ENCODE results near the gene MCU. TPM values are rescaled to one million over a fixed set of nuclear protein-coding genes. Genes with fewer than 3 reads are reported as not detected.

Gene MCU
- polyA plus RNA-seq, 1 donor, result 41.6 TPM

DNA sequence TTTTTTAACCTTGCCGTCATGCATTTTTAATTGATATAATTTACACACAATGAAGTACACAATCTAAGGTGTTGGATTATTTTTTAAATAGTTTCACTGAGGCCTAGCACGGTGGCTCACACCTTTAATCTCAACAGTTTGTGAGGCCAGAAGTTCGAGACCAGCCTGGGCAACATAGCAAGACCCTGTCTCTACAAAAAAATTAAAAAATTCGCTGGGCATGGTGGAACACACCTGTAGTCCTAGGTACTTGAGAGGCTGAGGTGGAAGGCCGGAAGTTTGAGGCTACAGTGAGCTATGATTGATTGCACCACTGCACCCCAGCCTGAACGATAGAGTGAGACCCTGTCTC is 108.8 kb downstream of the MCU start:
- 43% methylated on average over 1 of the region's 6 CpGs for WGBS (ENCODE audit: insufficient coverage, low lambda C conversion rate)
- no peak for DNase-seq
- Histone ChIP-seq H3K27ac (ENCODE audit: low read length) (no peak overlapping the region), H3K4me3 (ENCODE audit: low read length) (no peak overlapping the region), H3K27me3 (ENCODE audit: control insufficient read depth, insufficient read depth, low read length) (no peaks in the 10 kb centered on the region), H3K9me3 (ENCODE audit: control insufficient read depth, low read depth, low read length) (no peaks in the 10 kb centered on the region), H3K4me1 (ENCODE audit: control insufficient read depth, insufficient read depth, low read length) (no peaks in the 10 kb centered on the region), H3K36me3 (ENCODE audit: control insufficient read depth, insufficient read depth, low read length) (no peaks in the 10 kb centered on the region)

DNA sequence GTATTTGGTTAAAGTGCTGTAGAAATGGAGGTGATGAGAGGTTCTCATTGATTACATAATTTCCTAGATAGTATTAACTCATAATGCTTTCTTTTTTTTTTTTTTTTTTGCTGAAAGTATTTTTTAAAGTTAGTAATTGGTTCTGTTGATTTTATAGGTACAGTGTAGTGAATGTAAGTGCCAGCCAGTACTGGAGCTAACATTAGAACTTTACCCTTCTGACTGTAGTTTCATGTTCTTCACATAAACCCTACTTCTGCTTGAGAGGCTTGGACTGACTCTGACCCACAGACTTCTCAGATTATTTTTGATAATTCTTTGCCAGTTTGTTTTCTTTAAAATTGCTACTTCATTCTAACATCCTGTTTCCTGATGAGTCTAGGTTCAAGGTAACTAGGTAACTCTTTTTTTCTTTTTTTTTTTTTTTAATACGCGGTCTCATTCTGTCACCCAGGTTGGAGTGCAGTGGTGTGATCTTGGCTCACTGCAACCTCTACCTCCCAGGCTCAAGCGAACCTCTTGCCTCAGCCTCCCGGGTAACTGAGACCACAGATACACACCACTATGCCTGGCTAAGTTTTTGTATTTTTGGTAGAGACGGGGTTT is 109.4 kb downstream of the MCU start:
- WGBS (ENCODE audit: insufficient coverage, low lambda C conversion rate), result no CpG with 5 or more reads among the region's 5 CpGs
- Histone ChIP-seq H3K9me3 (ENCODE audit: control insufficient read depth, low read depth, low read length) (no peaks in the 10 kb centered on the region), H3K4me3 (ENCODE audit: low read length) (no peak overlapping the region), H3K27me3 (ENCODE audit: control insufficient read depth, insufficient read depth, low read length) (no peaks in the 10 kb centered on the region), H3K4me1 (ENCODE audit: control insufficient read depth, insufficient read depth, low read length) (no peaks in the 10 kb centered on the region), H3K27ac (ENCODE audit: low read length) (no peak overlapping the region), H3K36me3 (ENCODE audit: control insufficient read depth, insufficient read depth, low read length) (no peaks in the 10 kb centered on the region)
- DNase-seq, result no peak

DNA sequence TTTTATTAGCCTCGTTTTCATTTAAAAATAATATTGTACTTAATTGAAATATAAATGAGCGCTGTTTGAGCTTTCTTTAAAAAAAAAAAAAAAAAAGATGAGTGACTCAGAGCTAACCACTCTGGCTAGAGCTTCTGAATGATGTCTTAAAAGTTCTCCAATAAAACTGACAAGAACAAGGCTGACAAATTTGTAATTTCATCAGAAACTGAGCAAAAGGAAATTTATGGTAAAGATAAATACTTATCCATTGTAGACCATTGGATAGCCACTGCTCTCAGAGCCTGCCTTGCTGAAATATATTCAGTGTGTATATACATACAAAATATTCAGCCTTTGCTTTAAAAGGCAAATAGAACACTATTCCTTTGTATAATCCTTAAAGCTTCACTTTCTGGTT is 110.4 kb downstream of the MCU start:
- H3K9me3 ChIP-seq (ENCODE audit: control insufficient read depth, low read depth, low read length), result no peaks in the 10 kb centered on the region
- DNase-seq, result no peak
- no peak overlapping the region for H3K27ac ChIP-seq (ENCODE audit: low read length)
- no peaks in the 10 kb centered on the region for H3K27me3 ChIP-seq (ENCODE audit: control insufficient read depth, insufficient read depth, low read length)
- H3K4me3 ChIP-seq (ENCODE audit: low read length), result no peak overlapping the region
- no peaks in the 10 kb centered on the region for H3K36me3 ChIP-seq (ENCODE audit: control insufficient read depth, insufficient read depth, low read length)
- H3K4me1 ChIP-seq (ENCODE audit: control insufficient read depth, insufficient read depth, low read length), result no peaks in the 10 kb centered on the region
- 96% methylated on average over 2 of the region's 2 CpGs for WGBS (ENCODE audit: insufficient coverage, low lambda C conversion rate)

DNA sequence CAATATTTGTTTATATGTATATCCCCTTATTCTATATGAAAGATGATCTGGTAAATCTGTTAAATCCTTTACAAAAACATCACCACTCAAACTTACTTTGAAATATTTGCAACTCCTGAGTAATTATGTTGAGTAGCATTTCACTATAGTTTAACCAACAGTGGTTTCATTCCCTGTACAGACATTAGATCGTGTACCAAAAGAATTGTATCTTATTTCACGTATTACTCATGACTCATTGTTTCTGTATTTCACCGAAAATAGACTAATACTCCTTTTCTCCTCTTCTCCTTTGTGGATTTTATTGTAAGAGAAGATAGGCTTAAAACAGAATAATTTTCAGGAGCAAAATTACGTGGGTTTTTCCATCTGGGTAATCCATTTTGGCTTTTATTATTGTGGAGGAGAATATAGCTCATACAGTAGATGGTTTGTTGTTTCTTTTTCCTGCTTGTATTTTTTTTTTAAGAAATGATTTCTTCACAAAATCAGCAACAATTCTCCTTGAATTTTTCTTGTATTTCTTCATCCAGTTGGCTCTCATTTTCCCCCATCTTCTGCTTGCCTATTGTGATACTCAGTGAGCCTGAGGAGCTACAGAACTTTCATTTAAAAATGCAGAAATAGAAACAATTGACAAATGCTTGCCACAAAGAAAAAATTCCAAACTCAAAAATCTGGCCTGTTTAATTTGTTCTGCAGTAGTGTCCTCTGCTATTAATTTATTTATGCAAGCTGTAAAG is 111.0 kb downstream of the MCU start:
- Histone ChIP-seq H3K36me3 (ENCODE audit: control insufficient read depth, insufficient read depth, low read length) (no peaks in the 10 kb centered on the region), H3K4me3 (ENCODE audit: low read length) (no peak overlapping the region), H3K27me3 (ENCODE audit: control insufficient read depth, insufficient read depth, low read length) (no peaks in the 10 kb centered on the region), H3K4me1 (ENCODE audit: control insufficient read depth, insufficient read depth, low read length) (no peaks in the 10 kb centered on the region), H3K9me3 (ENCODE audit: control insufficient read depth, low read depth, low read length) (no peaks in the 10 kb centered on the region), H3K27ac (ENCODE audit: low read length) (no peak overlapping the region)
- 86% methylated on average over 3 of the region's 4 CpGs for WGBS (ENCODE audit: insufficient coverage, low lambda C conversion rate)
- no peak for DNase-seq

DNA sequence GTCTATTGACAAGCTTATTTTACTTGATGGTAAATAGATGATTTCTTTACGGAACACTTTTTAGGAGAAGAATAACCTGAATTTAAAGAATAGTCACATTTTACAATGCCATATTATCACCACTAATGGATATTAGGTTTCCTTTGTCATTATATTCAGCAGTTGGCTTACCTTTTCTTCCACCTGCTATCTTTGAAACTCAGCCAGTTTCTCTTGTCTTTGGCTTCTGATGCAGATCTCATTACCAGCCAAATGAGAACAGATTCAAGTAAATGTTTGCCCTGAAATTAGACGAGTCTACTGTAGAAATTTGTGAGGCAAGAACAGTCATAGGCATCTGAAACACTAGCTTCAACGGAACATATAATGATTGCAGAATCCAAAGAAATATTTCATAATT is 116.1 kb downstream of the MCU start:
- H3K4me1 ChIP-seq (ENCODE audit: control insufficient read depth, insufficient read depth, low read length), result no peaks in the 10 kb centered on the region
- no peak for DNase-seq
- H3K4me3 ChIP-seq (ENCODE audit: low read length), result no peak overlapping the region
- no peaks in the 10 kb centered on the region for H3K27me3 ChIP-seq (ENCODE audit: control insufficient read depth, insufficient read depth, low read length)
- no peaks in the 10 kb centered on the region for H3K9me3 ChIP-seq (ENCODE audit: control insufficient read depth, low read depth, low read length)
- WGBS (ENCODE audit: insufficient coverage, low lambda C conversion rate), result 100% methylated on average over 3 of the region's 3 CpGs
- no peaks in the 10 kb centered on the region for H3K36me3 ChIP-seq (ENCODE audit: control insufficient read depth, insufficient read depth, low read length)
- no peak overlapping the region for H3K27ac ChIP-seq (ENCODE audit: low read length)

DNA sequence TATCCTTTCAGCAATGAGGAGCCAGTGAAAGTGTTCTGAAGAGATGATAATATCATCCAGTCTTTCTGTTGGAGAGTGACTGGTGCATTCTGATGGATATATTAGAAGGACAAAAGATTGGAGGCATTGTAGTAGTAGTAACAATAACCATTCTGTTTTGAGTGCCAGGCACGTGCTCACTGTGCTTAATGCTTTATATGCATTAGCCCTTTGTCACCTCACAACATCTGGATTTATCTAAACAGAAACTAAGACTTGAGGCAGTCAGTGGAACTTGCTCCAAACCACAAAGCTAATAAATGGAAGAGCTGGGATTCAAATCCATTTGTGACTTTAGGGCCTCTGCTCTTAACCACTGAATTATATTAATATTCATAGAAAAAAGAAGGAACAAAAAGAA is 117.1 kb downstream of the MCU start:
- Histone ChIP-seq H3K27ac (ENCODE audit: low read length) (no peak overlapping the region), H3K36me3 (ENCODE audit: control insufficient read depth, insufficient read depth, low read length) (no peaks in the 10 kb centered on the region), H3K27me3 (ENCODE audit: control insufficient read depth, insufficient read depth, low read length) (no peaks in the 10 kb centered on the region), H3K4me1 (ENCODE audit: control insufficient read depth, insufficient read depth, low read length) (no peaks in the 10 kb centered on the region), H3K4me3 (ENCODE audit: low read length) (no peak overlapping the region), H3K9me3 (ENCODE audit: control insufficient read depth, low read depth, low read length) (no peaks in the 10 kb centered on the region)
- WGBS (ENCODE audit: insufficient coverage, low lambda C conversion rate), result no CpG with 5 or more reads among the region's 1 CpG
- no peak for DNase-seq

DNA sequence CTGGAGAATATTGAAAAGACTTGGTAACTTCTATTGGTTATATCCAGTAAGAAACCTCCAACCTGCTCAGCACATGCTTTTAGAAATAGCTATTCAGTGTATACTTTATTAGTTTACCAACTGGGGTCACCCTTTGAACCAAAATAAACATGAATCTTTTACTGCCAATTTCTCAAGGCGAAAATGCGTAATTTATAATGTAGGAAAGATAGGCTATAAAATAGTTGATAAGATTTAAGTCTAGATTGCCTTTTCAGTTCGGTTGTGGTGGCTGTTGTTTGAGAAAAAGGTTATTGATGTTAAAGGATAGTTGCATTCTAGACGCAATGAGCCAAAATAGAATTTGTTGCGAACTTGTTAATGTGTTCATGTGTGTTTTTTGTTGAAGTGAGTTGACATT is 119.0 kb downstream of the MCU start:
- no peaks in the 10 kb centered on the region for H3K27me3 ChIP-seq (ENCODE audit: control insufficient read depth, insufficient read depth, low read length)
- H3K36me3 ChIP-seq (ENCODE audit: control insufficient read depth, insufficient read depth, low read length), result no peaks in the 10 kb centered on the region
- no peak overlapping the region for H3K4me3 ChIP-seq (ENCODE audit: low read length)
- H3K9me3 ChIP-seq (ENCODE audit: control insufficient read depth, low read depth, low read length), result no peaks in the 10 kb centered on the region
- DNase-seq, result no peak
- H3K4me1 ChIP-seq (ENCODE audit: control insufficient read depth, insufficient read depth, low read length), result no peaks in the 10 kb centered on the region
- 65% methylated on average over 5 of the region's 5 CpGs for WGBS (ENCODE audit: insufficient coverage, low lambda C conversion rate)
- H3K27ac ChIP-seq (ENCODE audit: low read length), result no peak overlapping the region

DNA sequence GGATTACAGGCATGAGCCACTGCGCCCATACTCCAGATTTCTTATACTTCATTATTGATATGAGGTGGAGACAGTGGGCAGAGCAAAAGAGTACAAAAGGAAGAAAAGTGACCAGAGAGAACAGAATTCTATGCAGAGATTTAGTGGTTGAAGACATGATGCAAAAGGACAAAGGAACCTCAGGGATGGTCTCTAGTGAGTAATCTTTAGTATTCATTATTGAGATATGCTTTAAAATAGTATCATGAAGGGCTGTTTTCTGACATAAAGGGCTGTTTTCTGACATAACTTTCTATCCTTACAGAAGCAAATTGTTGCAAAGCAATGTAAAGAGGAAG is 120.4 kb downstream of the MCU start:
- Histone ChIP-seq H3K27ac (ENCODE audit: low read length) (no peak overlapping the region), H3K4me1 (ENCODE audit: control insufficient read depth, insufficient read depth, low read length) (no peaks in the 10 kb centered on the region), H3K4me3 (ENCODE audit: low read length) (no peak overlapping the region), H3K27me3 (ENCODE audit: control insufficient read depth, insufficient read depth, low read length) (no peaks in the 10 kb centered on the region), H3K9me3 (ENCODE audit: control insufficient read depth, low read depth, low read length) (no peaks in the 10 kb centered on the region), H3K36me3 (ENCODE audit: control insufficient read depth, insufficient read depth, low read length) (no peaks in the 10 kb centered on the region)
- DNase-seq, result no peak
- WGBS (ENCODE audit: insufficient coverage, low lambda C conversion rate), result no CpG with 5 or more reads among the region's 1 CpG

DNA sequence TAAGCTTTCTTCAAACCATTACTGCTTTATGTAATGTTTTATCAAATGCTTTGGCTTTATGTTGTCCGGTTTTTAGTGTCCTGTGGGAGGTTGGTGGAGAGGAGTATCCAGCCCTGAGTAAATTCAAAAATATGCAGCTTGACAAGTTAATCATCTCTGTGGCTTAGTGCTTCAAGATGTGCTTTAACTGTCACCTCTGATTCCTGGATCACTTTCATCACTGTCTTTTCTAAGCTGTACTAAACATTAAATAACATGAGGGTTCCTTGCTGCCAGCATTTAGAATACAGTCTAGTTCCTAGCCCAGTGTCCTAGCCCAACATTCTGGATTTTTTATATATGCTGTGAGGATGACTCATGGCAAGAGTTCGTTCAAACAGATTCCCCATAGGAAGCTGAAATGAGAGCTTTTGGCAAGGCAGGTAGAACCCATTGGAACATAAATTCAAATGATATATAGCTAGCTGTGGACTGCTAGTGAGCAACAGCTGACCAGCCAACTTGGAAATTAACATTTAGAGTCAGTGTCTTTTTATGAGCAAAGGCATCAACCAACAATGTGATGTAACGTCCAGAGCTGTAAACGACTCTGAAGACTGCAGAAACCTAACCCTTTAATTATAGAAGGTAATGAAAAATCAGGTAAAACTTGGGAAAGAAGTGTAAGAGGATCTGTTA is 120.9 kb downstream of the MCU start:
- DNase-seq, result no peak
- WGBS (ENCODE audit: insufficient coverage, low lambda C conversion rate), result 83% methylated on average over 1 of the region's 4 CpGs
- Histone ChIP-seq H3K9me3 (ENCODE audit: control insufficient read depth, low read depth, low read length) (no peaks in the 10 kb centered on the region), H3K4me1 (ENCODE audit: control insufficient read depth, insufficient read depth, low read length) (peaks cover 2% of the 10 kb centered on the region), H3K27ac (ENCODE audit: low read length) (no peak overlapping the region), H3K36me3 (ENCODE audit: control insufficient read depth, insufficient read depth, low read length) (no peaks in the 10 kb centered on the region), H3K27me3 (ENCODE audit: control insufficient read depth, insufficient read depth, low read length) (no peaks in the 10 kb centered on the region), H3K4me3 (ENCODE audit: low read length) (no peak overlapping the region)

DNA sequence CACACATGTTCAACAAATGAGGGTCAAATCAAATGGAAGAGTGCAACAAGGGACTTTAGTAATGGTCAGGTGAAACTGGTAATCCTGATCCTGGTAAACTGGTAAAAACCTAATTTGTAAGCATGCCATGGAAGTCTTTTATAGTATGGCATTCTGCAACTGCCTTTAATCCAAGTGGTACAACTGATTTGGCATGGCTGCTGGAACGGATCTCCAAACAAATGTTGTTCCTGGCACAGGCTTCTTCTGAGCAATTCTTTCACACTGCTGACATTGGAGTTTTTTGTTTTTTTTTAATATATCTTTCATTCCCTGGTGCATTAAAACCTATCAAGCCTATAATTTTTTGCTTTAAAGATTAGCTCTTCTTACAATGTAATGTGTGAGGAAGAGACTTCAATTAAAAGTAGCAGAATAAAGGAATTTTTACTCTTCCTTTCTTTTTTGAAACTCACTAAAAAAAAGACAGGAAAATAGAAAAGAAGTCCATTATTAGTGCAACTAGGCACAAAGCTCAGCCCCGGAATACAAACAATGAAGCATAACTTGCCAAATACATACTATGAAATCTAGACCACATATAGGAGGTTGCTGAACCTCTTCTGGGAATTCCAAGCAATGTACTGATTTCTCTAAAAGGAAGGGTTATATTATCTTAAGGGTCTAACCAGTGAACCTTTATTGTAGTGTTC is 122.3 kb downstream of the MCU start:
- no peaks in the 10 kb centered on the region for H3K27me3 ChIP-seq (ENCODE audit: control insufficient read depth, insufficient read depth, low read length)
- no peaks in the 10 kb centered on the region for H3K36me3 ChIP-seq (ENCODE audit: control insufficient read depth, insufficient read depth, low read length)
- DNase-seq, result no peak
- H3K4me3 ChIP-seq (ENCODE audit: low read length), result no peak overlapping the region
- H3K9me3 ChIP-seq (ENCODE audit: control insufficient read depth, low read depth, low read length), result no peaks in the 10 kb centered on the region
- no CpG with 5 or more reads among the region's 2 CpGs for WGBS (ENCODE audit: insufficient coverage, low lambda C conversion rate)
- H3K4me1 ChIP-seq (ENCODE audit: control insufficient read depth, insufficient read depth, low read length), result peaks cover 5% of the 10 kb centered on the region
- H3K27ac ChIP-seq (ENCODE audit: low read length), result no peak overlapping the region

Measured in large intestine (tissue), 3 donors.